Epidermal melanocyte (primary cell): ENCODE results near the gene FARP1.
A peak's percentile ranks its signal among the peaks of the same experiment; 100 is the strongest.

Experiments used
- DNase-seq: peaks from one replicate; pipeline ENCODE4 v3.0.0; 2011; ENCODE audit warnings: low spot score; ENCODE audit not compliant: insufficient read length

The FARP1 gene

DNA sequence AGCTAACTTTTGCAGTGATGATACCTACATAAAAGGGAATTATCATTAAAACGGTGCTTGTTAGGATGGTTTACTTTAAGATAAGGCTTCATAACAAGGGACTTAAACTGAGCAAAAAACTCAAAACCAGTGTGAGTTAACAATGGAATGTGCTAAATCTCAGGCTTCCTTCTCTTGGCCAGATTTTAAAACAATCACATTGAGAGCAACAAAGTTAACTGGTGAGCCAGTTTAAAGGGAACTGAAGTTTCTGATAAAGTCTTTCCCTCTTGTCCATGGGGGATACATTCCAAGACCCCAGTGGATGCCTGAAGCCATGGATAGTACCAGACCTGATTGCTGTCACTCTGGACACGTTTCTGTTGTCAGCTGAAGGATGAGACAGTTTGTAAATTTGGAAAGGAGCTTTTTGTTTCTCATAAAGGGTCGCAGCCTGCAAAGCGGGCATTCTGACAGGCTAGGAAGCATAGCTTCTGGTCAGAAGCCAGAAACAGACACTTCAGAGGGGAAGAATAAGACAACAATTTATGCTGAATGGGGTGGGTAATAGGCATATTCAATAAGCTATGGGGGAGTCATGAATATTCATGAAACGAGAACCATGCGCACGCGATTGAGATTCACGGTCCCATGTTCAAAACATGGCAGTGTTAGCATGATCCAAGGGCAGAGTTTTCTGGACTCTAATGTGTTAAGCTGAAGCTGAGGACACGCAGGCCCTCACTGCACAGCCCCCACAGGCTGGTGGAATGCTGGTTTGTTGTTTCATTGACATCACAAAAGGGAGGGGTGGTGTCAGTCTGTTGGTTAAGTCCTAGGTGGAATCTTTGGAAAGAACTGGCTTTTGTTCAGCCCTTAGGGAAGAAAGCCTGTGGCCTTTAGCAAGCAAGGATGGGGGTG is 184.7 kb downstream of the FARP1 start:
- DNase-seq: no peak

DNA sequence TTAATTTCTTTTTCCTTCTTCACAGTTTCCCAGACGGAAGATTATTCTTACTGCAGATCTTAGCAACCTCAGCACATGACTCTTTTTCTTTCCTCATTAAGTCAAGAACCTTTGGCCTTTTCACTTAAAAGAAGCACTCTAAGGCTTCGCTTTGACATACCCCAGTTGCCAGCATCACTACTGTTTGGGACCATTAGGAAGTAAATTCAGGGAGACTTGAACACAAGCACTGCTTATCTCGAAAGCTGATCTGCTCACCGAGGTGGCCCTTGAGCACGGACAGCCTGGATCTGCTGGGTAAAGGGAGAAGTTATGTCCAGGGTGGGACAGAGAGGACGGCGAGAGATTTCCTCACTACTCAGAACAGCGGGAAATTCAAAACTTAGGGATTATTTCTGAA is 185.6 kb downstream of the FARP1 start:
- DNase-seq: no peak

DNA sequence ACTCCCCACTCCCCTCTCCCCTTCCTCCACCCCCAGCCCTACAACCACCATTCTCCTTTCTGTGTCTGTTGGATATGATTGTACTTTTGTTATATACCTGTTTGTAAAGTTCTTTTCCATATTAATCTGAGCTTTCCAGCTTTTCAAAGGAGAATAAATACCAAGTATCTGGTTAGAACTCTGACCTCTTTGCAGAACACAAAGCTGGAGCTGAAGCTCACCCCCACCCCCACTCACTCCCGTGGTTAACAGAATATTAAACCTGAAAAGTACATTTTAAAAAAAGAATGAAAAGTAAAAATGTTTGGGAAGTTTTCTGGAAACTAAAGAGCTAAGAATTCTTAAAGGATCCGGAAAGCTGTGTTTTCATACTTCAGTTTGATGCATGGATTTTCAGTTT is 189.3 kb downstream of the FARP1 start:
- DNase-seq: no peak

DNA sequence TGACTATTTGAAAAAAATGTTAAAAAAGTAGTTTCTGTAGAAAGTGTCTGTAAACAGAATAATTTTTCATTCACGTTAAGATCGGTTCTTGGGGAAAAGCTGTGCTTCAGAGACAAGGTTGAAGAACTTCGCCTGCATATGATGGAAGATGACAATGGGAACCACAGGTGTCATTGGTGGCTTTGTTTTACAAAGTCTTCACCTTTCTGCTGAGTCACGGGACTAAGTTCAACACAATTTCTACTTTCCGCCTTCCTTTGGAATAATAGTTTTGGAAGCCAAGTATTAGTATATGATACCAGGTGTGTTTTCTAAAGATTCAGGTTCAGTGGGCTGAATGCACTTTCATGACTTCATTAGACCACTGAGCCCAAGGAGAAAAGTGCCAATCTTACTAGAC is 189.8 kb downstream of the FARP1 start:
- DNase-seq: no peak

DNA sequence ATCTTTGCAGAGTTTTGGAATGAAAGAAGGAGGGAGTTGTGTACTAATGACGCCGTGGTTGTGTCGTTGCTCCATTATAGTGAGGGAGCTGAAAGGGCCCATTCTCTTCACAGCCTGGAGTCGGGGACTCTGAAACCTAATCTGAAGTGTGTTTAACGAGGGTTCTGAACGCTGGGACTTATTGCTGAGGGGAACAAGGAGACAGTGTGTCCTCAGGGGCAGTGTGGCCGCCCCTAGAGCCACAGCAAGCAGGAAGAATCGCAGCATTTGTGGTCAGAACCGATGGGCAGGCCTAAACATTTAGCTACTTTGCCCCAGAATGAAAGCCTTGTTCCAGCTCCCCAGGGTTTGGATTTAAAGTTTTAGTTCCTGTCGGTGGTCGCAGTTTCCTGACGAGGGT is 190.6 kb downstream of the FARP1 start:
- peak; percentile 66 for DNase-seq

DNA sequence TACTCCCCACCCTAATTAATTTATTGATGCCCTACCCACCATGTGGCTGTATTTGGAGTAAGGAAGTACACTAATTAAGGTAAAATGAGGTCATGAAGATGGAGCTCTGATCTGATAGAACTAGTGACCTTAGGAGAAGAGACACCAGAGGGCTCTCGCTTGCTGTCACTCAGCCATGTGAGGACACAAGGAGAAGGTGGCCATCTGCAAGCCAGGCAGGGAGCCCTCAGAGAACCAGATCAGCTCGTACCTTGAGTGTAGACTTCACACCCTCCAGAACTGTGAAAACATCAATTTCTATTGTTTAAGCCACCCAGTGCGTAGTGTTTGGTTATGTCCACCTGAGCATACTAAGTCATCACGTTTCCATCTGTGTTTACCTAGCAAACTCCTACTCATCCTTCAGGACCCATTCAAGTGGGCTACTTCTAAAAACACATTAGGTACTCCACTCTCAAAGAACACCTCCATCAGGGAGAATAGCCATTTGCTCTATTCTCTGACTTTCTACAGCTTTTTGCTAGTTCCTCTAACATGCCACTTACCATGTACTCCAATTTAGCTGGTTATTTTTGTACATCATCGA is 191.8 kb downstream of the FARP1 start:
- no peak for DNase-seq

DNA sequence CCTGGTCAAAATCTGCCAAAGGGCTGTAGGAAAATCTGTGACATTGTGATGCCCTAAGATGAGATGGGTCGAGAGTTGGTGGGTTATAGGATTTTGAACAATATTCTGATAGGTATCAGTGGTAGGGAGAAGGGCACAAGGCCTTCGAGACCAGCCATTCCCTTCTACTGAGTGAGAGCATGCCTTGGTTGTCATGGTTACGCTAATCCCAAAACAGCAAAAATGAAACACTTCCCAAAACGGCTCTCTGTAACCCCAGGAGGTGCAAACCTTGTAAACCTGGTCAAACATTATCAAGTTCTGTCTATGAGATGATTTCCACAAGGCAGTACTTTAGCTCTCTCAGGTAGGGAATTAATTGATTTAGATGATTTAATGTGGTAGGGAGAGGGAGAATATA is 192.8 kb downstream of the FARP1 start:
- no peak for DNase-seq

DNA sequence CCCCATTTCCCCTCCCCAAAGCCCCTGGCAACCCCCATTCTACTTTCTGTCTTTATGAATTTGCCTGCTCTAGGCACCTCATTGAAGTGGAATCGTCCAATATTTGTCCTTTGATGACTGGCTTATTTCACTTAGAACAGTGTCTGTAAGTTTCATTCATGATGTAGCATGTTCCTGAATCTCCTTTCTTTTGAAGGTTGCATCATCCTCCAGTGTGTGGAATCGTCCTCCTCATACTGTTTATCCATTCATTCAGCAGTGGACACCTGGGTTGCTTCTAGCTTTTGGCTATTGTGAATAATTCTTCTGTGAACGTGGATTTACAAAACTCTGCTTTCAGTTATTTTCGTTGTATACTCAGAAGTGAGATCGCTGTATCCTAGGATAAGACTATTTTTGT is 195.4 kb downstream of the FARP1 start:
- no peak for DNase-seq

DNA sequence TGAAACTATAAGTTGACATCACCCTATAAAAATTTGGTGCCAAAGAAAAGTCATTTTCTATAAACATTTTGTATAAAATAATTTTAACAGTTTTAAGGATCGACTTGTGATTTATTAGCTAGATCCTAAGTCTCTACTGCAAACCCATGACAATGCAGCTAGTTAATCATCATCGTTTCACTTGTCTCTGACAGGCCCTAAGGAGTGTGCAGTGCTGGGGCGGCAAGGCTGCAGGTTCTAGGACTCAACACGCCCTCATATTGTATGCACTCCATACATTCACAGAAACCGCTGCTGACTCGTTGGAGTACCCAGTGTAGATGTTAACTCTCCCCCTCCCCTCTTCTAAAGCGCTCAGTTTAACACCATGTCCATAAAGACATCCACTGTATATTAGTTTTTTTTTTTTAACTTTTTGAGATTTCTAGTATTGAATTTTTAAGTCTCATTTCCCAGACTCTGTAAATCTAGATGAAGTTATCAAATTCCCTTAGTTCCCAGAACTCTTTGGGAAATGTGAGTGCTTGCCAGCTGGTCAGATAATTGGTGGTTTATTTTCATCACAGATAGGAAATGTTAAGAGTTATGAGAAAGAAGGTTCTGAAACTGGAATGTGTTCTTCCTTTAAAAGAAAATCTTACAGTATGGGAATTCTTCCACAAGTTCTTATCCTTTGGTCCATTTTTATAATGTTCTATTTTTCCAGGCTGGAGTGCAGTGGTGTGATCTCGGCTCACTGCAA is 197.0 kb downstream of the FARP1 start:
- DNase-seq: no peak

DNA sequence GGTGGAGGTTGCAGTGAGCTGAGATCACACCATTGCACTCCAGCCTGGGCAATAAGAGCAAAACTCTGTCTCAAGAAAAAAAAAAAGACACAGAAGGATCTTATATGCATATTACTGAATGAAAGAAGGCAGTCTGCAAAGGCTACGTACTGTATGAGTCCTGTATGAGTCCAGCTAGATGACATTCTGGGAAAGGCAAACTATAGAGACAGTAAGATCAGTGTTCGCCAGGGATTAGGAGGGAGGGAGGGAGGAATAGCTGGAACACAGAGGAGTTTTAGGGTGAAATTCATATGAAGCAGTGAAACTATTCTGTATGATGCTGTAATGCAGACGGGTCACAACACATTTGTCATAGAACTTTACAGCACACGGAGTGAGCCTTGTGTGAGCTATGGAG is 200.1 kb downstream of the FARP1 start:
- no peak for DNase-seq

DNA sequence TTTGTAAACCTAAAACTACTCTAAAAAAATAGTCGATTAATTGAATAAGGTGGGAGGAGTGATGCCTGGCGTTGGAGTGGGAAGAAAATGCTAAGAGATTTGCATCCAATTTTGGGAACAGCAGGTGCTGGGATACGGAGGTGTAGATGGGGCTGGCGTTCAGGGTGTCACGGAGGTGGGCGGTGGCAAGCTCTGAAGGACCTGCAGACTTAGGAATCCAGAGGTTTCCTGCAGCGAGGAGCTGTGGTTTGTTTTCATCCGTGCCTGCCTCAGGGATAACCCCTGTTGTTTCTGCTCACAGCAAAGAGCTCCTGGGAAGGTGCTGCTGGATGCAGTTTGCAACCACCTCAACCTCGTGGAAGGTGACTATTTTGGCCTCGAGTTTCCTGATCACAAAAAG is 200.6 kb downstream of the FARP1 start:
- DNase-seq: no peak

DNA sequence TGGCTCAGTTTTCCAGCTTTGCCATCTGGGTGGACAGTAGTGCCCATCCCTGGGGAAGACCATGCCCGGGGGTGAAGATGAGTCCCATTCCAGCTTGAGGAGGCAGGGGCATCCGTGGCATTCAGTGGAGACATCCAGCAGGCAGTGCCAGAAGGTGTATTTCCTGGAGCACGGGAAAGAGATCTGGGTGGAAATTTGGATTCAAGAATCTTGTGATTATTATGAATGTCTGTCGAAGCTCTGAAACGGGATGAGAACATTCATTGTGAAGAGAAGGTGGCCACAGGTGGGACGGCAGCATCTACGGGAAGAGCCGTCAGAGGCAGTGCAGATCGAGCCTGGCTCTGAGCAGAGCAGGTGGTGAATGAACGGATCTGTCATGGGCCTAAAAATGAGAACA is 201.5 kb downstream of the FARP1 start:
- no peak for DNase-seq

DNA sequence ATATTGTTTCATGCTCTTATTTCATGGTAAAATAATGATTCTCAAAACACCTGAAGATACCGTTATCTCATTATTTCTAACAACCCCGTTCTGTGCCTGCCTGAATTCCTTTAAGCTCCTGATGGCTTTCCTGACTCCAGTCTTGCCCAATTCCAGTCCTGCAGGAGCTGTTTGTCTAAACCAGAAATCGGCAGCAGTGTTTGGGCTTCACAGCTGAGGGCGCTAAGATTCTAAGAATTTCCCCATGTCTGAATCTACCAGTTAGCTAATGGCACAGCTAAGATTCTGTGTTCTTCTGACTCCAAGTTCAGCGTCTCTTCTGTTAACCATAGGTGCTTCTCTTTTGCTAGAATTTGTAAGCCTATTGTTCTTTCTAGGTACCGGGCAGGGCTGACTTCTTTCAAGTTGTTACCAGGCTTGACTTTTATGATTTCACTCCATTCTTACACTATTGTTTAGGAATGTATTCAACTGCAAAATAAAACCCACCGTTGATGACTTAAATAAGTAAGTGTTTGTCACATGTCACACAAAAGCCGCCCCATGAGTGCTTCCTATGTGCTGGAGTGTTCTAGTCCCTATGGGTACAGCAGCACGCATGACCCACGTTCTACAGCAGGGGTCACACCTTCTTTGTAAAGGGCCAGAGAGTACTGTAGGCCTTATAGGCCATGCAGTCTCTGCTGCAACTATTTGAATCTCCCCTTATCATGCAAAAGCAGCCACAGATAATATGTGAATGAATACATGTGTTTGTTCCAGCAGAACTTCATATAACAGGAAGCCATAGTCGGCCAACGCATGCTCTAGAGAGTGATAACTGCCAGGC is 202.4 kb downstream of the FARP1 start:
- DNase-seq: no peak

DNA sequence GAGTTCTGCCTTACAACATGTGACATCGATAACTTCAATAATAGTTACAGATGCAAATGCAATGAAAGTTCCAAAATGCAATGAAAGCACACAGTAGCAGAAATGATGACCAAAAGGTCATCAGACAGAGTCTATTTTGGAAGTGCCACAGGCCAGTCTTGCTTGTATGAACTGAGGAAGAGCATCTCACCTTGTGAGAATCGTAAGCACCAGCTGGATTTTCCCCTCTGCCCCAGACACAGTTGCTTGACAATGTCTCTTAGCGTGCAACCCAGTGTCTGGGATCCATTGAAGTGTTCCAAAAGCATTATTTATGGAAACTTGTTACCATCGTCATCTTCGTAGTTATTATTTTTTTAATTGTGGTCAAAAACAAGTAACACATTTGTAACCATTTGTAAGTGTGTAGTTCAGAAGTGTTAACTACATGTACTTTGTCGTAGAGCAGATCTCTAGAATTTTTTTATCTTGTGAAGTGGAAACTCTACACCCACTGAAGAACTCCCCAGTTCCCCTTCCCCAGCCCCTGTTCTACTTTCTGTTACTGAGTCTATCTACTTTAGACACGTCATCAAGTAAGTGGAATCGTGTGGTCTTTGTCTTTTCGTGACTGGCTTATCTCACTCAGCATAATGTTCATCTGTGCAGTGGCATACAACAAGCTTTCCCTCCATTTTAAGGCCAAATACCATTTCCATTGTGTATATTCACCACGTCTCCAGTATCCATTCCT is 204.2 kb downstream of the FARP1 start:
- no peak for DNase-seq

DNA sequence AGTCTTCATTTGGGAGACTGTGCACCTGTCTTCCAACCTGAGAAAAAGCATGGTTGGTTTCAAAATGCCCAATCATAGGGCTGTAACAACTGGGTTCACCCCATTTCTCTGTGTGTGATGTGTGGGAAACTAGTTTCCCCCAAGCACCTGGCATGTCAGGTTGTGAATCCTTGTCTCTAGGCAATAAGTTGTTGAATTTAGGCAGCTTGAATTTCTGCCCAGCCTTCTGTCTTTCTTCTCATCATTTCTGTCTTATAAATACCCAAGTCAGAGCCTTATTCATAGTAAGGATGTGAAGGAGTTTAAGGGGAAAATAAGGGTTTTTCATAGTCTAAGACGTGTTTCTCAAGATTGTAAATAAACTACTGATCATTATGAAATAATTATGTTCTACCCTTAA is 204.9 kb downstream of the FARP1 start:
- no peak for DNase-seq

DNA sequence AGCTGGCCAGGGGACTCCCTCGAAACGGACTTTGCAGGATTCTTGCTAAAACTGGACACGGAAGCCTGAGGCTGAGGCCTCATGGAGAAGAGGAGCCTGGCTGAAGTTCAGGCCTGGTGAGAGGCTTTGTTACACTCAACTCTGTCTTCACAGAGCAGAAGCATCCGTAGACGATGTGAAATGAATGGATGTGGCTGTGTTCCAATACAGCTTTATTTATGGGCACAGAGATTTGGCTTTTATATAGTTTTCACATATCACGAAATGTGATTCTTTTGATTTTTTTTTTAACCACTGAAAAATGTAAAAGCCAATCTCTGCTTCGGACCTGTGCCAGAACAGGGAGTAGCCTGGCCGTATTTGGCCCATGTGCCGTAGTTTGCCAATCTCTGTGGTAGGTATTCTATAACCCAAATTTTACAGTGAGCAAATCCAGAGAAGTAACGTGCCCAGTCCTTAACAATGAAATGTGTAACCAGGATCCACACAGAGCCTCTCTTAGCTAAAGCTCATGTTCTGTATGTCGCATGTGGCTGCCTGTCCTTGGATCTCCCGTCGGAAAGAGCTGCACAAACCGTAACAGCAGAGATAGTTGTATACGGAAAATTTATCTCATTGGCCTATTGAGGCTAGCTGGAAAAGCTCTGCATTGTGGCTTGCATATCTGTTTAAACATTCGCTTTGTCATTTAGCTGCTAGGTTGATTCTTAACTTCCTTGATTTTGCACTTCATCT is 205.7 kb downstream of the FARP1 start:
- DNase-seq: no peak

DNA sequence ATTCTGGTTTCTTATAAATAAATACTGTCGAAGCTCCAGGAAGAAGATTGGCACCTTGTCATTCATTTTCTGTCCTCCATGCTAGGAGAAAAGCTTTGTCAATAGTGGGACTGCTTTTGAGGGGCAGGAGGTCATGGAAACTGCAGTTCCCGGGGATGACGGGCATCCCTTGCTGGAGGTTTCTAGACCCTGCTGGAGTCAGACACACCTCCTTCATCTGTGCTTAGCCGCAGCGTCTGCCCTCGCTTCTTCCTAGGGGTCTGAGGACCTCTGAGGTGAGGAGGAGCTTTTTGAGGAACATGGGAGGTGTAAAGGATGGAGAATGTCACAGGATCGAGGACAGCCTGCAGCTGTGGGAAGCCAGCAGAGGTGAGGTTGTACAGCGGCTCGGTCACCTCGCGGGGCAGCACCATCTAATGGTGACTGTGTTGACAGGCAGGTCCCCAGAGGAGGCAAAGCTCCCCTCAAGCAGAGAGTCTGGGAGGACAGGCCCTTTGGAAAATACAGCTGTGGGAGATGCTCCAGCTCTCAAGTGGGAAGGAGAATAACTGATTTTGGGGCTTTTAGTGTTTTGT is 206.9 kb downstream of the FARP1 start:
- no peak for DNase-seq

DNA sequence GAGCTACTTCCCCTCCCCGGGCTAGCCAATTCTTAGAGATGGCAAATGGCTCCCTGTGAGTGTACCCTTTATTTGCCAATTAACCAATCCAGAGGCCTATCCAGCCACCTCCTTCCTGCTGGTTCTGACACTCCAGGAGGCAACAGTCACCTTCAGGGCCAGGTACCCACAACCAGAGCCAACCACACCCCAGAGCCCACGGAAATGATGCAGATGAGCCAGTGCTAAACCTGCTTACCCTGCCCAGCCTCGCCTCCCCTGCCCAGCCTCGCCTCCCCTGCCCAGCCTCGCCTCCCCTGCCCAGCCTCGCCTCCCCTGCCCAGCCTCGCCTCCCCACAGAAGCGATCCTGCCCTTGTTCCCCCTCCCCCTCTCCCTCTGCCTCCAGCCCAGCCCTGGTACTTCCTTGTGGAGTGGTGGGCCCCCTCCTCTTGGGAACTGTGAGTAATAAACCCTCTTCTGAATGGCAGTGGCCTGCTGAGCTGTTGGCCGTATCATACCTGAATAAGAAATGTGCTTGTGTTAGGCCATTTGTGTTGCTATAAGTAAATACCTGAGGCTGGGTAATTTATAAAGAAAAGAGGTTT is 207.9 kb downstream of the FARP1 start:
- no peak for DNase-seq

DNA sequence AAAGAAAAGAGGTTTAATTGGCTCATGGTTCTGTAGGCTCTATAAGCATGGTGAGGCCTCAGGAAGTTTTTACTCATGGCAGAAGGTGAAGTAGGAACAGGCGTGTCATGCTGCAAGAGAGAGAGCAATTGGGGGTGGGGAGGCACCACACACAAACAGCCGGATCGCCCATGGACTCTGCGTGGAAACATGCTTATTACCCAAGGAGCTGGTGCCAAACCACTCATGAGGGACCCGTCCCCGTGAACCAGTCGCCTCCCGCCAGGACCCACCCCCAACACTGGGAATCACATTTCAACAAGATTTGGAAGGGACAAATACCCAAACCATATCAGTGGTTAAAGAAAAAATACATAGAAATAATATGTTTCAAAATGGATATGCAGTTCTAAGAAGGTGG is 208.7 kb downstream of the FARP1 start:
- DNase-seq: no peak
